Measurements from ENCODE around the gene VSIR.

VSIR gene

GRCh38 chr10:71782221-71782916 is 9.0 kb upstream of the VSIR start:
- no peak for DNase-seq

GRCh38 chr10:71780719-71781118 is 7.4 kb upstream of the VSIR start:
- no peak for DNase-seq

- DNase-seq: no peak
Measured at GRCh38 chr10:71780156-71780555, 6.8 kb upstream of the VSIR start.

GRCh38 chr10:71779641-71780040 is 6.3 kb upstream of the VSIR start:
- no peak for DNase-seq

GRCh38 chr10:71778071-71778825 is 4.9 kb upstream of the VSIR start:
- no peak for DNase-seq

- no peak for DNase-seq
Measured at GRCh38 chr10:71777213-71777985, 4.1 kb upstream of the VSIR start.

- DNase-seq: no peak
Measured at GRCh38 chr10:71776481-71776925, 3.2 kb upstream of the VSIR start.

- no peak for DNase-seq
Measured at GRCh38 chr10:71774916-71775702, 1.8 kb upstream of the VSIR start.

GRCh38 chr10:71772832-71773220 is 494 bp downstream of the VSIR start:
- no peak for DNase-seq

- DNase-seq: no peak
Measured at GRCh38 chr10:71771821-71772617, 1.3 kb downstream of the VSIR start.

GRCh38 chr10:71771204-71771603 is 2.1 kb downstream of the VSIR start:
- no peak for DNase-seq

- no peak for DNase-seq
Measured at GRCh38 chr10:71770789-71771188, 2.5 kb downstream of the VSIR start.

GRCh38 chr10:71770255-71770654 is 3.1 kb downstream of the VSIR start:
- no peak for DNase-seq

GRCh38 chr10:71769279-71769823 is 4.0 kb downstream of the VSIR start:
- DNase-seq: no peak

- no peak for DNase-seq
Measured at GRCh38 chr10:71767420-71768035, 5.8 kb downstream of the VSIR start.

- DNase-seq: no peak
Measured at GRCh38 chr10:71766717-71767419, 6.5 kb downstream of the VSIR start.

- no peak for DNase-seq
Measured at GRCh38 chr10:71765906-71766716, 7.2 kb downstream of the VSIR start.

- DNase-seq: no peak
Measured at GRCh38 chr10:71765176-71765904, 8.0 kb downstream of the VSIR start.
